HepG2 (cell line): ENCODE data around the gene MCM3AP. TPM values are rescaled to one million over a fixed set of nuclear protein-coding genes. Genes with fewer than 3 reads are reported as not detected.

Source experiments
- CENPT ChIP-seq: sonication (generic); formaldehyde crosslinking; IDR thresholded peaks from 2 replicates; pipeline ENCODE4 v1.8.0; 2022; ENCODE audit warnings: low read depth, mild to moderate bottlenecking, moderate library complexity, missing genetic modification reagents
- EEA1 ChIP-seq: sonication (generic); formaldehyde crosslinking; IDR thresholded peaks from 2 replicates; pipeline ENCODE4 v1.5.1; 2020; ENCODE audit warnings: mild to moderate bottlenecking, missing genetic modification reagents, borderline replicate concordance
- FOXA1 ChIP-seq, 2 experiments: fragments of 450-650 bp in 1 of 2; sonication (generic) in 1 of 2; formaldehyde crosslinking in 1 of 2; IDR thresholded peaks; 2 replicates each; pipeline versions ENCODE4 v1.4.0 to v1.6.1; 2016 to 2020; ENCODE audit warnings: missing genetic modification reagents in 1 of 2
- HOXA7 ChIP-seq: sonication (generic); formaldehyde crosslinking; IDR thresholded peaks from 2 replicates; pipeline ENCODE4 v1.8.1; 2022; ENCODE audit warnings: mild to moderate bottlenecking, missing genetic modification reagents, moderate library complexity
- KDM2A ChIP-seq: sonication (generic); formaldehyde crosslinking; IDR thresholded peaks from 2 replicates; pipeline ENCODE4 v1.4.0; 2020; ENCODE audit warnings: low read depth, missing genetic modification reagents, borderline replicate concordance
- MIXL1 ChIP-seq: IDR thresholded peaks from 2 replicates; pipeline ENCODE4 v1.6.1; 2016
- MZF1 ChIP-seq: sonication (generic); formaldehyde crosslinking; IDR thresholded peaks from 2 replicates; pipeline ENCODE4 v1.8.1; 2023; ENCODE audit warnings: mild to moderate bottlenecking, missing genetic modification reagents, borderline replicate concordance
- NFKB2 ChIP-seq: sonication (generic); formaldehyde crosslinking; IDR thresholded peaks from 2 replicates; pipeline ENCODE4 v1.4.0; 2020; ENCODE audit warnings: missing genetic modification reagents, borderline replicate concordance
- SP140L ChIP-seq: sonication (generic); formaldehyde crosslinking; IDR thresholded peaks from 2 replicates; pipeline ENCODE4 v1.4.0; 2020; ENCODE audit warnings: missing genetic modification reagents, borderline replicate concordance
- SUZ12 ChIP-seq: fragments of 150-350 bp; IDR thresholded peaks from 2 replicates; pipeline ENCODE4 v1.6.1; 2014; ENCODE audit warnings: low read depth, low read length
- ZEB1 ChIP-seq: IDR thresholded peaks from 2 replicates; pipeline ENCODE4 v1.6.1; 2012; ENCODE audit warnings: mild to moderate bottlenecking, low read depth, inconsistent platforms; ENCODE audit not compliant: insufficient replicate concordance
- ZNF124 ChIP-seq: sonication (generic); formaldehyde crosslinking; IDR thresholded peaks from 2 replicates; pipeline ENCODE4 v1.4.0; 2020; ENCODE audit warnings: missing genetic modification reagents
- ZNF766 ChIP-seq: sonication (generic); formaldehyde crosslinking; IDR thresholded peaks from 2 replicates; pipeline ENCODE4 v1.5.0; 2020; ENCODE audit warnings: missing genetic modification reagents, borderline replicate concordance
- ZNF839 ChIP-seq: sonication (generic); formaldehyde crosslinking; IDR thresholded peaks from 2 replicates; pipeline ENCODE4 v1.4.0; 2020; ENCODE audit warnings: missing genetic modification reagents, mild to moderate bottlenecking, borderline replicate concordance
- polyA plus RNA-seq, 8 experiments: library from polyadenylated mRNA; depleted of rRNA in 3 of 8; stranded (reverse) in 7 of 8; unstranded in 1 of 8; fragments of >200 nt; fragmentation: Illumina TruSeq in 4 of 8; extraction: Trizol in 4 of 8; gene quantifications; 2 replicates each; pipeline versions ENCODE4 v1.2.1 to v1.2.3, GENCODE V29; 2011 to 2016; ENCODE audit warnings: low read depth in 4 of 8, missing spikeins in 1 of 8, mixed read lengths in 1 of 8; ENCODE audit not compliant: insufficient read depth in 1 of 8
- total RNA-seq, 5 experiments: library from RNA; depleted of rRNA; stranded (reverse); fragments of >200 nt; fragmentation: Illumina TruSeq; extraction: Trizol; gene quantifications; 2 replicates each; pipeline ENCODE4 v1.2.3, GENCODE V29; 2016; ENCODE audit warnings: low read depth in 1 of 5
- TF ChIP-seq, protein P1 (sequence below): IDR thresholded peaks from 2 replicates; pipeline ENCODE4 v1.6.1; 2016
- TF ChIP-seq, protein P2 (sequence below): IDR thresholded peaks from 2 replicates; pipeline ENCODE4 v1.6.1; 2016; ENCODE audit warnings: missing compliant biosample characterization, missing genetic modification reagents, borderline replicate concordance
- TF ChIP-seq, protein P3 (sequence below): sonication (generic); formaldehyde crosslinking; IDR thresholded peaks from 2 replicates; pipeline ENCODE4 v1.4.0; 2020; ENCODE audit warnings: missing genetic modification reagents, borderline replicate concordance
- TF ChIP-seq, protein P4 (sequence below): sonication (generic); formaldehyde crosslinking; IDR thresholded peaks from 2 replicates; pipeline ENCODE4 v1.5.0; 2020; ENCODE audit warnings: missing genetic modification reagents
- TF ChIP-seq, protein P5 (sequence below): sonication (generic); formaldehyde crosslinking; IDR thresholded peaks from 2 replicates; pipeline ENCODE4 v1.8.0; 2022; ENCODE audit warnings: missing genetic modification reagents, low read depth, mild to moderate bottlenecking, borderline replicate concordance
- TF ChIP-seq, protein P6 (sequence below): sonication (generic); formaldehyde crosslinking; IDR thresholded peaks from 2 replicates; pipeline ENCODE4 v1.8.0; 2023; ENCODE audit warnings: mild to moderate bottlenecking, missing genetic modification reagents

Gene MCM3AP
- total and polyA plus RNA-seq, 2 of the 13 experiments (the other 11 are each of a cell fraction or from before 2014, with no cell fraction given): 27.0 to 54.7 TPM

DNA sequence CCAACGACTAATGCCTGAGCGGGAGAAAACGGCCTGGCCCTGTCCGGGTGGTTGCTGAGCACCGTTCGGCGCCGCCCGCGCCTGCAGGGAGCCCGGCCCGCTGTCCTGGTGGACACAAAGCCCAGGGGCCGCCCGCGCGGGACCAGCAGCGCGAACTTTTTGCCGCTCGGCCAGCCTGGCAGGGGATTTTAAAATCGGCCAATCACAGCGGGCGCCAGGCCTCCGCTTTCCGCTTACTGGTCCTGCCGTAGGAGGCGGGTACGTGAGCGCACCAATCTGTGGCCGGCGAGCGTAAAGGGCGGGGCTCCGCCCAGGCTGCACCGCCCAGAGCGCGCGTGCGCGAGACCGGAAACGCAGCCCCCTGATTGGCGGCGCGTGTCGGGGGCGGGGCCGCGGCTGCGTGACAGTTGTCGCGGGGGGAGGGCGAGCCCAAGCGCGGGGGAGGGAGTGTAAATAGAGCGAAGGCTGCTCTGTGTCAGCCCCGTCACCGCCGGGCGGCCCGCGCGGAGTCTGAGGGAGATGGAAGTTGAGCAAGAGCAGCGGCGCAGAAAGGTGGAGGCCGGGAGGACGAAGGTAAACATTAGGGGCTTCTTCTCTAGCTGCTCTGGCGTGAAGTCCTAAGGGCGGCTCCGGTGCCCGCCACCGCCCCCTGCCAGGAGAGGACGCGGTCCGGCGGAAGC, 38.4 kb upstream of the MCM3AP start, which contains the start of the genes C21orf58 and PCNT (continued):
- TF ChIP-seq, protein P1, sequence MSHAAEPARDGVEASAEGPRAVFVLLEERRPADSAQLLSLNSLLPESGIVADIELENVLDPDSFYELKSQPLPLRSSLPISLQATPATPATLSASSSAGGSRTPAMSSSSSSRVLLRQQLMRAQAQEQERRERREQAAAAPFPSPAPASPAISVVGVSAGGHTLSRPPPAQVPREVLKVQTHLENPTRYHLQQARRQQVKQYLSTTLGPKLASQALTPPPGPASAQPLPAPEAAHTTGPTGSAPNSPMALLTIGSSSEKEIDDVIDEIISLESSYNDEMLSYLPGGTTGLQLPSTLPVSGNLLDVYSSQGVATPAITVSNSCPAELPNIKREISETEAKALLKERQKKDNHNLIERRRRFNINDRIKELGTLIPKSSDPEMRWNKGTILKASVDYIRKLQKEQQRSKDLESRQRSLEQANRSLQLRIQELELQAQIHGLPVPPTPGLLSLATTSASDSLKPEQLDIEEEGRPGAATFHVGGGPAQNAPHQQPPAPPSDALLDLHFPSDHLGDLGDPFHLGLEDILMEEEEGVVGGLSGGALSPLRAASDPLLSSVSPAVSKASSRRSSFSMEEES: no peak
- TF ChIP-seq SP140L (CRISPR knock-in tag) (no peak), ZNF839 (no peak), ZEB1 (no peak), EEA1 (CRISPR knock-in tag) (no peak), NFKB2 (no peak; the same call in 1 of the 2 replicates), FOXA1 (IDR thresholded peaks at IDR 0.05) (no peak), FOXA1 (CRISPR knock-in tag; IDR thresholded peaks at IDR 0.05) (peak; percentile 90), MZF1 (CRISPR knock-in tag) (no peak), MIXL1 (CRISPR knock-in tag) (no peak; the same call in 1 of the 2 replicates), ZNF124 (no peak), CENPT (CRISPR knock-in tag) (no peak), HOXA7 (CRISPR knock-in tag) (no peak), ZNF766 (CRISPR knock-in tag) (no peak), KDM2A (CRISPR knock-in tag) (no peak; the same call in 1 of the 2 replicates), SUZ12 (no peak)
- TF ChIP-seq, protein P2, sequence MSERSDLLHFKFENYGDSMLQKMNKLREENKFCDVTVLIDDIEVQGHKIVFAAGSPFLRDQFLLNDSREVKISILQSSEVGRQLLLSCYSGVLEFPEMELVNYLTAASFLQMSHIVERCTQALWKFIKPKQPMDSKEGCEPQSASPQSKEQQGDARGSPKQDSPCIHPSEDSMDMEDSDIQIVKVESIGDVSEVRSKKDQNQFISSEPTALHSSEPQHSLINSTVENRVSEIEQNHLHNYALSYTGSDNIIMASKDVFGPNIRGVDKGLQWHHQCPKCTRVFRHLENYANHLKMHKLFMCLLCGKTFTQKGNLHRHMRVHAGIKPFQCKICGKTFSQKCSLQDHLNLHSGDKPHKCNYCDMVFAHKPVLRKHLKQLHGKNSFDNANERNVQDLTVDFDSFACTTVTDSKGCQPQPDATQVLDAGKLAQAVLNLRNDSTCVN: no peak
- TF ChIP-seq, protein P3, sequence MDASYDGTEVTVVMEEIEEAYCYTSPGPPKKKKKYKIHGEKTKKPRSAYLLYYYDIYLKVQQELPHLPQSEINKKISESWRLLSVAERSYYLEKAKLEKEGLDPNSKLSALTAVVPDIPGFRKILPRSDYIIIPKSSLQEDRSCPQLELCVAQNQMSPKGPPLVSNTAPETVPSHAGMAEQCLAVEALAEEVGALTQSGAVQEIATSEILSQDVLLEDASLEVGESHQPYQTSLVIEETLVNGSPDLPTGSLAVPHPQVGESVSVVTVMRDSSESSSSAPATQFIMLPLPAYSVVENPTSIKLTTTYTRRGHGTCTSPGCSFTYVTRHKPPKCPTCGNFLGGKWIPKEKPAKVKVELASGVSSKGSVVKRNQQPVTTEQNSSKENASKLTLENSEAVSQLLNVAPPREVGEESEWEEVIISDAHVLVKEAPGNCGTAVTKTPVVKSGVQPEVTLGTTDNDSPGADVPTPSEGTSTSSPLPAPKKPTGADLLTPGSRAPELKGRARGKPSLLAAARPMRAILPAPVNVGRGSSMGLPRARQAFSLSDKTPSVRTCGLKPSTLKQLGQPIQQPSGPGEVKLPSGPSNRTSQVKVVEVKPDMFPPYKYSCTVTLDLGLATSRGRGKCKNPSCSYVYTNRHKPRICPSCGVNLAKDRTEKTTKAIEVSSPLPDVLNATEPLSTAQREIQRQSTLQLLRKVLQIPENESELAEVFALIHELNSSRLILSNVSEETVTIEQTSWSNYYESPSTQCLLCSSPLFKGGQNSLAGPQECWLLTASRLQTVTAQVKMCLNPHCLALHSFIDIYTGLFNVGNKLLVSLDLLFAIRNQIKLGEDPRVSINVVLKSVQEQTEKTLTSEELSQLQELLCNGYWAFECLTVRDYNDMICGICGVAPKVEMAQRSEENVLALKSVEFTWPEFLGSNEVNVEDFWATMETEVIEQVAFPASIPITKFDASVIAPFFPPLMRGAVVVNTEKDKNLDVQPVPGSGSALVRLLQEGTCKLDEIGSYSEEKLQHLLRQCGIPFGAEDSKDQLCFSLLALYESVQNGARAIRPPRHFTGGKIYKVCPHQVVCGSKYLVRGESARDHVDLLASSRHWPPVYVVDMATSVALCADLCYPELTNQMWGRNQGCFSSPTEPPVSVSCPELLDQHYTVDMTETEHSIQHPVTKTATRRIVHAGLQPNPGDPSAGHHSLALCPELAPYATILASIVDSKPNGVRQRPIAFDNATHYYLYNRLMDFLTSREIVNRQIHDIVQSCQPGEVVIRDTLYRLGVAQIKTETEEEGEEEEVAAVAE (CRISPR knock-in tag): no peak
- TF ChIP-seq, protein P4, sequence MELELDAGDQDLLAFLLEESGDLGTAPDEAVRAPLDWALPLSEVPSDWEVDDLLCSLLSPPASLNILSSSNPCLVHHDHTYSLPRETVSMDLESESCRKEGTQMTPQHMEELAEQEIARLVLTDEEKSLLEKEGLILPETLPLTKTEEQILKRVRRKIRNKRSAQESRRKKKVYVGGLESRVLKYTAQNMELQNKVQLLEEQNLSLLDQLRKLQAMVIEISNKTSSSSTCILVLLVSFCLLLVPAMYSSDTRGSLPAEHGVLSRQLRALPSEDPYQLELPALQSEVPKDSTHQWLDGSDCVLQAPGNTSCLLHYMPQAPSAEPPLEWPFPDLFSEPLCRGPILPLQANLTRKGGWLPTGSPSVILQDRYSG (CRISPR knock-in tag): no peak
- TF ChIP-seq, protein P5, sequence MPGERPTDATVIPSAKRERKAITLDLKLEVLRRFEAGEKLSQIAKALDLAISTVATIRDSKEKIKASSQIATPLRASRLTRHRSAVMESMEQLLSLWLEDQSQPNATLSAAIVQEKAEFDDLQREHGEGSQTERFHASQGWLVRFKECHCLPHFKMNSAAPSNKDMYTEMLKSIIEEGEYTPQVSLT: no peak
- TF ChIP-seq, protein P6, sequence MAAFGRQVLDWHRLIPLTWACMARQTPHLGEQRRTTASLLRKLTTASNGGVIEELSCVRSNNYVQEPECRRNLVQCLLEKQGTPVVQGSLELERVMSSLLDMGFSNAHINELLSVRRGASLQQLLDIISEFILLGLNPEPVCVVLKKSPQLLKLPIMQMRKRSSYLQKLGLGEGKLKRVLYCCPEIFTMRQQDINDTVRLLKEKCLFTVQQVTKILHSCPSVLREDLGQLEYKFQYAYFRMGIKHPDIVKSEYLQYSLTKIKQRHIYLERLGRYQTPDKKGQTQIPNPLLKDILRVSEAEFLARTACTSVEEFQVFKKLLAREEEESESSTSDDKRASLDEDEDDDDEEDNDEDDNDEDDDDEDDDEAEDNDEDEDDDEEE: no peak
